GM19099 (cell line): ENCODE measurements around the gene STK35.

Experiments used
- POLR2A ChIP-seq: IDR thresholded peaks from 3 replicates; pipeline ENCODE4 v1.6.1; 2011; ENCODE audit warnings: low read depth; ENCODE audit not compliant: insufficient read length; ENCODE audit errors: extremely low read depth

Gene STK35

DNA sequence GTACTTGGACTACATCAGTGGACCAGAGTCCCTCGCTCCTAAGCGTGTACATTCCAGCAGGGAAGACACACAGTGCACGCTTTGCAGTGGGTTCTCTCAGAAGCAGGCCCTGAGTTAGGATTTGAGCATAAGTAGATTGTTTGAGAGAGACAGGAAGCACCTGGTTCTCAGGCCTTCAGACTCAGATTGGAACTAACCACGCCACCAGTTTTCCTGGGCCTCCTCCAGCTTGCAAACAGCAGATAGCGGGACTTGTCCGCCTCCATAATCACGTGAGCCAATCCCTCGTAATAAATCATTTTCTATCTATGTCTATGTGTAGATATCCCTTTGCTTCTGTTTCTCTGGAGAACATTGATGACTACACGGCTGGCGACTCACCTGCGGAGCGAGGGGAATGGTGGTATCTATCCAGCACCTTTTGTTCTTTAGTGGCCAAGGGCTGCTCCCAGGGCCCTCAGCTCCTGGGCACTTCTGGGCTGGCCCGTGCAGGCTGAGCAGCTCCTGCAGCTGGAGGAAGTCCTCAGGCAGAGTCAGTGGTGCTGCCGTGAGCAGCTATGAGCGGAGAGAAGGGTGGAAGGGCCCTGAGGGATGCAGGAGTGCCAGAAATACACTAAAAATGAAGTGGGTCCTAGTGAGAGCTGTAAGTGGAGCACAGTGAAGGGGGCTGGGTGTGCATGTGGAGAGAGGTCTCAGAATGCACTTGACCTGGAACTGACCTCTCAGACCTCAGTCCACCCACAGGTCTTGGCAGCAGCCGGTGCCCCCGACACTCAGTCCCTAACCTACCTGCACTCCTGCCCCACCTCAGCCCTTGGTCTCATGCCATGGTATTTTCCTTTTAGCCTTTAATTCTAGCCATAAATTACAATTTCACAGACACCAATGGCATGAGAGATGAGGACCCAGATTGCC is 76.9 kb downstream of the STK35 start:
- TF ChIP-seq POLR2A: no peak

DNA sequence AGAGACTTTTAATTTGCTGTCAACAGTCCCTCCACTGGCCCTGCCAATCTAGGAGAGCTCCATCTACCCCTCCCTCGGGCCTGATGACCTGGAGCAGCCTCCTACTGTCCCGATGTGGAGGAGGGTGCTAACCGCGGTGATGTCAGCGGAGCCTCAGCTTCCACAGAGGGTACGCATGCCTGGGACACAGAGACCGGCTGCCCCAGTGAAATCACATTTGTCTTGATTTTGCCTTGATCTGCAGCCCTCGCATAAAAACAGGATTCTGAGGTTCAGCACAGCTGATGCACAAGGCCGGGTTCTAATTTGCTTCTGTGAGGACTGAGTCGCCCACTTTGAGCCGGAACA is 77.6 kb downstream of the STK35 start:
- TF ChIP-seq POLR2A: no peak

DNA sequence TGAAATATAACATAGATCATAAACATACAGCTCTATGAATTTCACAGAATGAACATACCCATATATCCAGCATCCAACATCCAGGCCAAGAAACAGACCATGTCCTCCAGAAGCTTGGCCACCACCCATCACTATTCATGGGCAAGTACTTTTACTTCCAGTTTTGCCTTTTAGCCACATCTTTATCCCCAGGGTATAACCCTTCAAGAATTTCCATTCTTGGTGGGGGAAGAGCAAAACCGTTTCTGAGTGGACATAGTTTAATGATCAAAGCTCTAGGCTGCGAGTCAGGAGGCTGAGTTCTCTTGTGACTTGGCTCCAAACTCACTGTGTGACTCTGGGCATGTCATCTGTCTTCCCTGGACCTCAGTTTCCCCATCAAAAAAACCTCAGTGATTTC is 78.3 kb downstream of the STK35 start:
- TF ChIP-seq POLR2A: no peak

DNA sequence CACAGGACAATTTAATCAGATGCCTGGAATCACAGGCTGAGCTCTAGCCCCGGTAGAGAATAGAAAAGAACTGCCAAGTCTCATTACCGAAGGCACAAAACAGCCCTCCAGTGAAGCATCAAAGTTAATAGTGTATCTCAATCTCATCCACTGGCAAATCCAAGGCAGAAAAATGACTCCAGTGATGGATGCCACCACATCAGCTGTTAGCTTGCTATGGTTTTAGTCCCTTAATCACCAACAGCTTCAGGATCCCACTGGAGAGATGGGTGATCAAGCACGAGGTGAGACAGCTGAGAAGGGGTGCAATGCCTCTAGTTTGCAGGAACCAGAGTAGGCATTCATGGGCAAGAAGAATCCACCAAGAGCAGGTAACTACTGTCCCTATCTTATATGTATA is 81.8 kb downstream of the STK35 start:
- no peak for TF ChIP-seq POLR2A

DNA sequence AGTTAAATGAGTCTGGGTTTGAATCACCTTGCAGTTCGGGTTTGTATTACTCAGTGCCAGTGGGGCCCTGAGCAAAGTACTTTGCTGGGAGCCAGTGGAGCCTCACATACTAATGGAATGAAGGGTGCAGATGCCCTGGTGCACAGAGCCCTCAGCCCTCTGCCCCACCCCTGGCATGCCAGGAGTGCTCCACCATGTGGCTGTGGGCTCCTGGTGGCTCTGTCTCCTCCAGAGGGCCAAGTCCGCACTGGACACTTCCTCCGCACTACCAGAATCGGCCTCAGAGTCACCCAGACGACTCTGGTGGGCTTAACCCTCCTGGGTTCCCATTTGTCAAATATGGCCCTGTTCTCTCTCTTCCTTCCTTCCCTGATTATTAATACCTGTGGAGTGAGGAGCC is 94.0 kb downstream of the STK35 start:
- no peak for TF ChIP-seq POLR2A

DNA sequence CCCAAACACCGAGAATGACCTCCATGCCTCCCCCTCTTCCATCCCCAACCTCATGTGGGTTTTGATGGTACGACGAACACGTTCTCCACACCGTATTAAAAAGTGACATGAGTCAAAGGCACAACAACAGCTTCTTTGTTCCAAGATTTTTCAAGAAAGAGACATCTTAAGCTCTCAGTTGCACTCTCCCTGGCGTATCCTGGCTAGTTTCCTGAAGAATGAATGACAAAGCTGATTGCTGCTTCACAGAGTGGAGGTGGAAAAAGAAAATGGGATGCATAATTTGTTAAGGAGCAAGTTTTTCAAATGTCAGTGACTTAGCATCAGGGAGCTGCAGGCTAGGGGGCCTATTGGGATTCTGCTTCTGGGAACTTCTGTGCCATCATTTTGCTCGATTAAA is 95.5 kb downstream of the STK35 start:
- TF ChIP-seq POLR2A: no peak
